Measurements from ENCODE around the gene CDC25B.
A peak's percentile ranks its signal among the peaks of the same experiment; 100 is the strongest.

The CDC25B gene

DNA sequence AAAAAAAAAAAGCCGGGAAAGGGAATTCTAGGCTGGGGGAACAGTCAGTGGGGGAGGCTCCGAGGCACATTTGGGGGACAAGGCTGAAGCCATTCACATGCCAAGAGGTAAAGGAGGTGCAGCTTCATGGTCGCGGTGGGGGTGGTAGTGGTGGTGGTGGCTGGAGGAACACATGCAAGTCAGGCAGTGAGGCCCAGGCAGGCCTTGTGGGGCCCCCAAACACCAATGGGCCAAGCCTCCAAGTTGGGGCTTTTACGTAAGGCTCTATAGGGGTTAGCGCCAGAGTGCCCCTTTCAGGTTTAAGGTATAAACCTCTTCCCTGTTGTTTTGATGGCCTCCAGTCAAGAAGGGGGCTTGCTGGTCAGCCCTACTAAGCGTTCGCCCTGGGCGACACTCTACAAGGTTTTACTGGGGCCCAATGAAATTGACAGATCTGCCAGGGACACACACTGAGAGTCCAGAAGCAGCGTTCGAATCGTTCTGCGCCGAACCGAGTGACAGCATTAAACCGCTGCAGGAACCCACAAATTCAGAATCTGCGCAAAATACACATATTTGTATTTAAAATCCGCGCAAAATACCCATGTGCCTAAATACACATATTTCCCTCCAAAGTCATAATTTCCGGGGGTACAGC, 23.4 kb downstream of the CDC25B start:
- TF ChIP-seq, protein P1, sequence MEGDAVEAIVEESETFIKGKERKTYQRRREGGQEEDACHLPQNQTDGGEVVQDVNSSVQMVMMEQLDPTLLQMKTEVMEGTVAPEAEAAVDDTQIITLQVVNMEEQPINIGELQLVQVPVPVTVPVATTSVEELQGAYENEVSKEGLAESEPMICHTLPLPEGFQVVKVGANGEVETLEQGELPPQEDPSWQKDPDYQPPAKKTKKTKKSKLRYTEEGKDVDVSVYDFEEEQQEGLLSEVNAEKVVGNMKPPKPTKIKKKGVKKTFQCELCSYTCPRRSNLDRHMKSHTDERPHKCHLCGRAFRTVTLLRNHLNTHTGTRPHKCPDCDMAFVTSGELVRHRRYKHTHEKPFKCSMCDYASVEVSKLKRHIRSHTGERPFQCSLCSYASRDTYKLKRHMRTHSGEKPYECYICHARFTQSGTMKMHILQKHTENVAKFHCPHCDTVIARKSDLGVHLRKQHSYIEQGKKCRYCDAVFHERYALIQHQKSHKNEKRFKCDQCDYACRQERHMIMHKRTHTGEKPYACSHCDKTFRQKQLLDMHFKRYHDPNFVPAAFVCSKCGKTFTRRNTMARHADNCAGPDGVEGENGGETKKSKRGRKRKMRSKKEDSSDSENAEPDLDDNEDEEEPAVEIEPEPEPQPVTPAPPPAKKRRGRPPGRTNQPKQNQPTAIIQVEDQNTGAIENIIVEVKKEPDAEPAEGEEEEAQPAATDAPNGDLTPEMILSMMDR (conservative IDR thresholded peaks at IDR 0.05) = 0 out of 2 replicates have a peak, but pooled peaks have one; percentile 64
- no peak for TF ChIP-seq ZFX (IDR thresholded peaks at IDR 0.05)
- peak overlapping the region; percentile 90 for H3K27ac ChIP-seq

DNA sequence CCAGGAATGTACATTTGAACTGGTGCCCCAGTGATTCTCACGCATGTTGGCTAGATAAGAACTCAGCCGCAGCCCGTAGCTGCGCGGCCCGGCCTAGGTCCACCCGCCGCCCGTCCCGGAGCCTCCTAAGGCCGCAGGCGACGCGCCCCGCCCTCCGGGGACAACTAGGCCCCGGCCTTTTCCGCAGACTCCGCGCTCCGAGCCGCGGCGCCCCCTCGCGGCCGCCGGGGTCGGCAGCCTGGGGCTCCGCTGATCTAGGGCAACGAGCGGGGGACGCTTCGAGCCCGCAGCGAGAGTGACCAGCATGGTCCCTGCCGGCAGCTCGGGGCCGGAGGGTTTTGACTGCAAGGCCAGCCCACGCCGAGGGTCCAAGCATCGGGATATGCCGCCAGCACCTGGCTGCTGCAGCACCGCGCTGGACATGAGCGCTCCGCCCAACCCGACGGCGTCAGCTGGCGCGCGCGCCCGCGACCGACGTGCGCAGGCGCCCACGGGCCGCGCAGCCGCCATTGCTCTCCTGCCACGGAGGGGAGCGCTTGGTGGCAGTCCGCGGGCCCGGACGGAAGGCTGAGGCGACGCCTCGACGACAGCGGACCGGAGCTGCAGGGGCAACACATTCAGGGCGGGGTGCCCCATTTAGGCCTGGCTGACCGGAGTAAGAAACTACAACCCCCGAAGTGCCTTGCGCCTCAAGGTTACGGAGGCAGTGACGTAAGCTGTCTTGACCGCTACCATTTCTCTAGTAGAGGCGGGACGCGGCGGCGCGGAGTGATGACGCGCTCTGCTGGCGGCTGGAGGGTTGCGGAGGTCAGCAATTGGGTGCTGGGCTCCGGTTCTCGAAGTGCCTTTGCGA, 24.2 kb downstream of the CDC25B start, which contains the start of gene AP5S1:
Gene AP5S1, plus strand, starts transcription at position 500 of the 853 bp plus-strand sequence. CDS start 1,571 bp downstream, outside the sequence.
- H3K27ac ChIP-seq = peak within 1 kb of the TSS; percentile 90
- TF ChIP-seq, protein P1 (conservative IDR thresholded peaks at IDR 0.05) = peak; percentile 98
- TF ChIP-seq ZFX (IDR thresholded peaks at IDR 0.05) = peak; percentile 95

DNA sequence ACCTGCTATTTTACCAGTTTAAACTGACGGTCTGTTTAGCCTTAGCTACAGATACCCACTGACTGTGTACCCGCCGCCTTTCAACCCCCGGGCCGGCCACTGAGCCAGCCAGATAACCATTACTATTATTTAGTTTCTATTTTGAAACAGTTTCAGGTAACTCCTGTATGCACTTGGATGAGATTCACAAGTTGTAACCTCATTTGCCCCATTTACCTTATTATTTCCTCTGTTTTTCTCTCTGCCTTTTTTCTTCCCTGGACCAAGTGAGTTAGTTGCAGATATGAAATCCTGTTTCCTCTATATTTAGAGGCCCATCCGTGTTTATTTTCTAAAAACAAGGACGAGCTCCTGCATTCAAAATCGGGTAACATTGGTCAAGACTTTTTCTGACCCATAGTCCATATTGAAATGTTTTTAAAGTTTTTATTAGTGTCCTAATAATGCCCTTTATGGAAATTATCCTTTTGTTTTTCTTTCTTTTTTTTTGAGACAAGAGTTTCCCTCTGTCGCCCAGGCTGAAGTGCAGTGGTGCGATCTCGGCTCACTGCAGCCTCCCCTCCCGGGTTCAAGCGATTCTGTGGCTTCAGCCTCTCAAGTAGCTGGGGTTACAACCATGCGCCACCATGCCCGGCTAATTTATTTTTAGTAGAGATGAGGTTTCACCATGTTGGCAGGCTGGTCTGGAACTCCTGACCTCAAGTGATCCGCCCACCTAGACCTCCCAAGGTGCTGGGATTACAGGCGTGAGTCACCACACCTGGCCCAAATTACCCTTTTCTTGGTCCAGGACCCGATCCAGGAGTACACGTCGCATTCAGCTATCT, 25.0 kb downstream of the CDC25B start:
- H3K27ac ChIP-seq = peak overlapping the region; percentile 90
- TF ChIP-seq, protein P1 (conservative IDR thresholded peaks at IDR 0.05) = no peak
- TF ChIP-seq ZFX (IDR thresholded peaks at IDR 0.05) = no peak

DNA sequence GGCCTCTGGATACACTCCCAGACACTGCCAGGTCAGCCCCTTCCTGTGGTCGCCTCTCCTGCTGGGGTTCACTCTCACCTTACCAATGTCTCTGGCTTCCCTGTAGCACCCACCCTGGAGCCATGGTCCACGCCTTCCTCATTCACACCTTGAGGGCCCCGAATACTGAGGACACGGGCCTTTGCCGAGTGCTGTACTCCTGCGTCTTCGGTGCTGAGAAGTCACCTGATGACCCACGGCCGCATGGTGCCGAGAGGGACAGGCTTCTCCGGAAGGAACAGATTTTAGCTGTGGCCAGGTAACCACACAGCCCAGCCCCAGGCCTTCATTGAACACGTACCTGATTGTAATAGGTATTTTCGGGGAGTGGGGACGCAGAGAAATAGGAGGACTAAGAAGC, 25.9 kb downstream of the CDC25B start:
- peak overlapping the region; percentile 90 for H3K27ac ChIP-seq
- TF ChIP-seq, protein P1 (conservative IDR thresholded peaks at IDR 0.05) = no peak
- TF ChIP-seq ZFX (IDR thresholded peaks at IDR 0.05) = no peak

DNA sequence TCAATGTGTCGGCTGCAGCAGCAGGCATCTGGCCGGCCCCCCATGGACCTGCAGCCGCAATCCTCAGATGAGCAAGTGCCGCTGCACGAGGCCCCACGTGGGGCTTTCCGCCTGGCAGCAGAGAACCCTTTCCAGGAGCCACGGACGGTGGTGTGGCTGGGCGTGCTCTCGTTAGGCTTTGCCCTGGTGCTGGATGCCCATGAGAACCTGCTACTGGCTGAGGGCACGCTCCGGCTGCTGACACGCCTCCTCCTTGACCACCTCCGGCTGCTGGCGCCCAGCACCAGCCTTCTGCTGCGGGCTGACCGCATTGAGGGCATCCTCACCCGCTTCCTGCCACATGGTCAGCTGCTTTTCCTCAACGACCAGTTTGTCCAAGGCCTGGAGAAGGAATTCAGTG, 27.8 kb downstream of the CDC25B start:
- no peak overlapping the region for H3K27ac ChIP-seq
- no peak for TF ChIP-seq ZFX (IDR thresholded peaks at IDR 0.05)
- TF ChIP-seq, protein P1 (conservative IDR thresholded peaks at IDR 0.05) = no peak

DNA sequence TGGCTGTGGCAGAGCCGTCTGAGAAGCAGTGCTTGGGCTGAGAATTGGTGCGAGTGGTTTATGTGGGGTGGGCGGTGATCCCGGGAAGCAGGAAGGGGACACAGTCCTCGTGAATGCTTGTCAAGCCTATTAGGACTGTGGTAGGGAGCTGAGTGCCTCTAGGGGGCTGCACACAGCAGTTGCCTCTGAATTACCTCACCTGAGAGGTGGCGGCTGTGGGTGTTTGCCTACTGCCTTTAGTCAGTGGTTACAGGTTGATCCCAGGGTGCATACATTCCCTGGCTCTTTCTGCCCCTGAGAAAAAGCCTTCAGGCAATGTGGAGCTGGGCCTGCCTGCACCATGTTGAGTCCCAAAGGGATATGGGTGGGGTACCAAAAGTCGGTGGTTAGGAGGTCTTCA, 29.4 kb downstream of the CDC25B start:
- TF ChIP-seq, protein P1 (conservative IDR thresholded peaks at IDR 0.05) = no peak
- TF ChIP-seq ZFX (IDR thresholded peaks at IDR 0.05) = no peak
- no peak overlapping the region for H3K27ac ChIP-seq
